CD8-positive, alpha-beta memory T cell (primary cell): ENCODE data around the gene MRPL49. TPM values are rescaled to one million over a fixed set of nuclear protein-coding genes. Genes with fewer than 3 reads are reported as not detected.

Experiments
- CTCF ChIA-PET: fragments of 350-600 bp; sonication (Branson Sonifier 250); formaldehyde crosslinking; loops from one replicate; lab custom pipeline; 2021; ENCODE audit warnings: antibody characterized with exemption; lab: Charles Lee
- POLR2A ChIA-PET: fragments of 350-600 bp; sonication (Branson Sonifier 250); formaldehyde crosslinking; loops from one replicate; lab custom pipeline; 2021; ENCODE audit warnings: antibody characterized with exemption; lab: Charles Lee
- DNase-seq, 5 donors: peaks; one replicate each; pipeline versions ENCODE4 v3.0.0 to v3.0.0-alpha.2; 2020 to 2022; ENCODE audit warnings: mixed read lengths in 1 of 5
- H3K27ac ChIP-seq: one replicate; pipeline ENCODE4 v1.7.0; 2013; ENCODE audit warnings: low read depth, mild to moderate bottlenecking, low read length, moderate library complexity
- H3K27me3 ChIP-seq: 2 replicates; pipeline ENCODE4 v1.7.0; 2013; ENCODE audit warnings: low read length, mild to moderate bottlenecking; ENCODE audit not compliant: insufficient read depth, poor library complexity, severe bottlenecking
- H3K36me3 ChIP-seq: 2 replicates; pipeline ENCODE4 v1.7.0; 2013; ENCODE audit warnings: mild to moderate bottlenecking, low read length, moderate library complexity; ENCODE audit not compliant: insufficient read depth
- H3K4me1 ChIP-seq: 2 replicates; pipeline ENCODE4 v1.7.0; 2013; ENCODE audit warnings: mild to moderate bottlenecking, low read length, moderate library complexity; ENCODE audit not compliant: insufficient read depth
- H3K4me3 ChIP-seq: 2 replicates; pipeline ENCODE4 v1.7.0; 2013; ENCODE audit warnings: mild to moderate bottlenecking, low read length
- H3K9me3 ChIP-seq: 2 replicates; pipeline ENCODE4 v1.7.0; 2013; ENCODE audit warnings: mild to moderate bottlenecking, low read length
- H3K27ac Mint-ChIP-seq, 8 donors: one replicate each; pipeline ENCODE4 v1.8.0; 2020 to 2021; ENCODE audit warnings: mixed read lengths in 8 of 8, mild to moderate bottlenecking in 6 of 8, inconsistent platforms in 3 of 8, moderate library complexity in 3 of 8
- H3K27me3 Mint-ChIP-seq, 2 donors: one replicate each; pipeline ENCODE4 v1.8.0; 2020 to 2021; ENCODE audit warnings: mixed read lengths in 2 of 2, mild to moderate bottlenecking in 1 of 2, moderate library complexity in 1 of 2
- H3K36me3 Mint-ChIP-seq, 3 donors: one replicate each; pipeline ENCODE4 v1.8.0; 2020 to 2021; ENCODE audit warnings: mixed read lengths in 3 of 3, inconsistent platforms in 1 of 3, mild to moderate bottlenecking in 1 of 3
- H3K4me1 Mint-ChIP-seq, 3 donors: one replicate each; pipeline ENCODE4 v1.8.0; 2020 to 2021; ENCODE audit warnings: mixed read lengths in 3 of 3, inconsistent platforms in 1 of 3, mild to moderate bottlenecking in 1 of 3
- H3K4me3 Mint-ChIP-seq, 7 donors: one replicate each; pipeline ENCODE4 v1.8.0; 2020 to 2021; ENCODE audit warnings: mixed read lengths in 7 of 7, mild to moderate bottlenecking in 6 of 7, moderate library complexity in 4 of 7, inconsistent platforms in 2 of 7
- H3K9me3 Mint-ChIP-seq, 5 donors: one replicate each; pipeline ENCODE4 v1.8.0; 2020 to 2022; ENCODE audit warnings: mixed read lengths in 5 of 5, mild to moderate bottlenecking in 3 of 5, moderate library complexity in 2 of 5, inconsistent platforms in 1 of 5
- polyA plus RNA-seq: library from polyadenylated mRNA; unstranded; fragments of 300-500 nt; fragmentation: Illumina TruSeq; gene quantifications from one replicate; pipeline ENCODE4 v1.2.3, GENCODE V29; 2021
- total RNA-seq, 2 experiments: library from RNA; stranded (reverse); gene quantifications; one replicate each; pipeline ENCODE4 v1.2.3, GENCODE V29; 2021

MRPL49 gene
- total and polyA plus RNA-seq, 3 experiments from 2014 or later = 81.5 to 118 (median 117) TPM

GRCh38 chr11:65126624-65127274 lies 4.6 kb downstream of the MRPL49 start:
- Histone ChIP-seq H3K36me3 (peaks cover 60% of the 10 kb centered on the region), H3K27me3 (no peaks in the 10 kb centered on the region), H3K4me1 (peaks cover 7% of the 10 kb centered on the region), H3K9me3 (no peaks in the 10 kb centered on the region), H3K4me3 (no peak overlapping the region), H3K27ac (no peak overlapping the region)
- H3K36me3 Mint-ChIP-seq = peaks cover 3 to 88% (median 8%) of the 10 kb centered on the region in 3 donors
- H3K4me1 Mint-ChIP-seq = peaks cover 15 to 31% (median 19%) of the 10 kb centered on the region in 3 donors
- DNase-seq = peak in 1 of 5 donors; percentile 31
- ChIA-PET CTCF (no interaction called here), POLR2A (interaction anchor here (0.6 kb wide), 1 partner anchor 9 kb away, joined by 3 read pairs; the partner anchor contains the start of gene ZNHIT2)
- H3K27me3 Mint-ChIP-seq = no peaks in the 10 kb centered on the region
- peak overlapping the region in 2 of 7 donors; percentile 17 to 54 for H3K4me3 Mint-ChIP-seq
- no peaks in the 10 kb centered on the region for H3K9me3 Mint-ChIP-seq
- peak overlapping the region in 4 of 8 donors; percentile 29 to 83 (median 68) for H3K27ac Mint-ChIP-seq

- ChIA-PET CTCF (interaction anchor here (1.6 kb wide), 1 partner anchor 280 kb away, joined by 4 read pairs; no protein-coding TSS in a partner anchor), POLR2A (no interaction called here)
- Histone ChIP-seq H3K27me3 (no peaks in the 10 kb centered on the region), H3K4me1 (peaks cover 11% of the 10 kb centered on the region), H3K27ac (no peak overlapping the region), H3K4me3 (no peak overlapping the region), H3K36me3 (peaks cover 69% of the 10 kb centered on the region), H3K9me3 (no peaks in the 10 kb centered on the region)
- Mint-ChIP-seq H3K27ac (peak overlapping the region in 2 of 8 donors; percentile 7 to 33), H3K9me3 (no peaks in the 10 kb centered on the region), H3K36me3 (peaks cover 0 to 88% (median 8%) of the 10 kb centered on the region in 3 donors), H3K27me3 (no peaks in the 10 kb centered on the region), H3K4me1 (peaks cover 9 to 32% (median 12%) of the 10 kb centered on the region in 3 donors), H3K4me3 (no peak overlapping the region)
- peak in 1 of 5 donors; percentile 32 for DNase-seq
Observed at GRCh38 chr11:65127473-65128181, 5.5 kb downstream of the MRPL49 start.

GRCh38 chr11:65128182-65129145 lies 6.3 kb downstream of the MRPL49 start:
- H3K27ac ChIP-seq = no peak overlapping the region
- peaks cover 12% of the 10 kb centered on the region for H3K4me1 ChIP-seq
- Mint-ChIP-seq H3K27ac (peak overlapping the region in 1 of 8 donors; percentile 38), H3K4me3 (no peak overlapping the region), H3K9me3 (no peaks in the 10 kb centered on the region), H3K27me3 (no peaks in the 10 kb centered on the region), H3K36me3 (peaks cover 0 to 92% (median 8%) of the 10 kb centered on the region in 3 donors), H3K4me1 (peaks cover 13 to 32% (median 16%) of the 10 kb centered on the region in 3 donors)
- peaks cover 73% of the 10 kb centered on the region for H3K36me3 ChIP-seq
- DNase-seq = peak in 1 of 5 donors; percentile 39
- no peaks in the 10 kb centered on the region for H3K27me3 ChIP-seq
- no peaks in the 10 kb centered on the region for H3K9me3 ChIP-seq
- POLR2A ChIA-PET = no interaction called here
- CTCF ChIA-PET = interaction anchor here (1.6 to 2.4 kb wide), 2 partner anchors 17 to 281 kb away, joined by 4 to 10 read pairs; partner anchors contain the start of gene TM7SF2
- H3K4me3 ChIP-seq = no peak overlapping the region

- H3K9me3 Mint-ChIP-seq = no peaks in the 10 kb centered on the region
- peak overlapping the region in 1 of 7 donors; percentile 64 for H3K4me3 Mint-ChIP-seq
- H3K27me3 Mint-ChIP-seq = peaks cover 0 to under 1% of the 10 kb centered on the region in 2 donors
- no peaks in the 10 kb centered on the region for H3K27me3 ChIP-seq
- peaks cover 15% of the 10 kb centered on the region for H3K4me1 ChIP-seq
- H3K36me3 ChIP-seq = peaks cover 66% of the 10 kb centered on the region
- peak in 1 of 5 donors; percentile 44 for DNase-seq
- CTCF ChIA-PET = interaction anchor here (0.9 to 2.4 kb wide), 3 partner anchors 8 to 18 kb away, joined by 3 to 10 read pairs (median 3); partner anchors contain the start of genes FAU, MRPL49, TM7SF2 and ZNHIT2
- H3K27ac Mint-ChIP-seq = peak overlapping the region in 1 of 8 donors; percentile 52
- H3K9me3 ChIP-seq = no peaks in the 10 kb centered on the region
- POLR2A ChIA-PET = interaction anchor here (0.6 kb wide), 1 partner anchor 1291 kb away, joined by 4 read pairs; the partner anchor contains the start of gene NPAS4
- no peak overlapping the region for H3K27ac ChIP-seq
- H3K4me1 Mint-ChIP-seq = peaks cover 16 to 34% (median 17%) of the 10 kb centered on the region in 3 donors
- H3K4me3 ChIP-seq = no peak overlapping the region
- H3K36me3 Mint-ChIP-seq = peaks cover 0 to 95% (median 7%) of the 10 kb centered on the region in 3 donors
Observed at GRCh38 chr11:65129649-65130441, 7.7 kb downstream of the MRPL49 start.

GRCh38 chr11:65130631-65131416 lies 8.7 kb downstream of the MRPL49 start:
- Mint-ChIP-seq H3K27me3 (peaks cover 0 to 3% of the 10 kb centered on the region in 2 donors), H3K4me1 (peaks cover 24 to 43% (median 27%) of the 10 kb centered on the region in 3 donors), H3K9me3 (no peaks in the 10 kb centered on the region), H3K36me3 (peaks cover 0 to 88% (median 5%) of the 10 kb centered on the region in 3 donors), H3K27ac (peak overlapping the region in 6 of 8 donors; percentile 26 to 92 (median 56)), H3K4me3 (peak overlapping the region in 4 of 7 donors; percentile 20 to 99 (median 50))
- ChIA-PET POLR2A (interaction anchor here (1.0 to 1.8 kb wide), 2 partner anchors 9 to 13 kb away, joined by 4 to 11 read pairs; partner anchors contain the start of genes FAU, MRPL49 and ZNHIT2), CTCF (interaction anchor here (0.9 to 2.4 kb wide), 7 partner anchors 9 to 50 kb away, joined by 3 to 10 read pairs (median 5); partner anchors contain the start of genes CAPN1, FAU, MRPL49 and TM7SF2)
- H3K36me3 ChIP-seq = peaks cover 57% of the 10 kb centered on the region
- peaks cover 21% of the 10 kb centered on the region for H3K4me1 ChIP-seq
- DNase-seq = peak in 1 of 5 donors; percentile 38
- H3K9me3 ChIP-seq = no peaks in the 10 kb centered on the region
- H3K27ac ChIP-seq = no peak overlapping the region
- no peak overlapping the region for H3K4me3 ChIP-seq
- no peaks in the 10 kb centered on the region for H3K27me3 ChIP-seq

- peaks cover 0 to 4% of the 10 kb centered on the region in 2 donors for H3K27me3 Mint-ChIP-seq
- no peaks in the 10 kb centered on the region for H3K9me3 ChIP-seq
- peaks cover 0 to 83% (median 5%) of the 10 kb centered on the region in 3 donors for H3K36me3 Mint-ChIP-seq
- H3K4me3 ChIP-seq = no peak overlapping the region
- ChIA-PET CTCF (interaction anchor here (0.6 to 1.7 kb wide), 6 partner anchors 10 to 121 kb away, joined by 3 to 5 read pairs (median 4); partner anchors contain the start of genes CAPN1, FAU, MRPL49 and TM7SF2), POLR2A (interaction anchor here (1.0 to 1.8 kb wide), 2 partner anchors 9 to 14 kb away, joined by 4 to 11 read pairs; partner anchors contain the start of genes FAU, MRPL49 and ZNHIT2)
- H3K36me3 ChIP-seq = peaks cover 53% of the 10 kb centered on the region
- H3K27ac Mint-ChIP-seq = peak overlapping the region in 7 of 8 donors; percentile 14 to 92 (median 42)
- no peaks in the 10 kb centered on the region for H3K27me3 ChIP-seq
- peak in 1 of 5 donors; percentile 24 for DNase-seq
- peaks cover 30 to 49% (median 32%) of the 10 kb centered on the region in 3 donors for H3K4me1 Mint-ChIP-seq
- no peaks in the 10 kb centered on the region for H3K9me3 Mint-ChIP-seq
- H3K4me3 Mint-ChIP-seq = peak overlapping the region in 4 of 7 donors; percentile 20 to 99 (median 50)
- H3K4me1 ChIP-seq = peaks cover 27% of the 10 kb centered on the region
- H3K27ac ChIP-seq = no peak overlapping the region
Observed at GRCh38 chr11:65131417-65131776, 9.3 kb downstream of the MRPL49 start.
